HCT116 (cell line): Measurements from ENCODE around the gene WSCD2. TPM values are rescaled to one million over a fixed set of nuclear protein-coding genes. Genes with fewer than 3 reads are reported as not detected.

Experiments
- ATAC-seq: fragments of 200-7000 bp; cut with Tn5 transposase; 2 replicates; pipeline ENCODE4 v1.9.1; 2020; ENCODE audit warnings: mild to moderate bottlenecking, moderate library complexity
- BruUV-seq: library from RNA; stranded (reverse); fragments of 400-500 nt; replicated peaks from 2 replicates; lab custom pipeline; 2021; lab: Mats Ljungman, UMichigan
- CTCF ChIA-PET: fragments of 300-600 bp; sonication (Branson Sonifier 250); formaldehyde crosslinking; loops from one replicate; lab custom pipeline; 2021; ENCODE audit warnings: antibody characterized with exemption; lab: Charles Lee
- POLR2A ChIA-PET: fragments of 300-600, 350-600 bp; sonication (Branson Sonifier 250); formaldehyde crosslinking; loops from one replicate; lab custom pipeline; 2021; ENCODE audit warnings: antibody characterized with exemption; lab: Charles Lee
- RAD21 ChIA-PET, 2 experiments: fragments of 300-600 bp; sonication (Branson Sonifier 250); formaldehyde crosslinking; loops; one replicate each; lab custom pipeline; 2023; ENCODE audit warnings: low total read pairs in 2 of 2; ENCODE audit not compliant: uncharacterized antibody in 2 of 2, unreplicated experiment in 2 of 2, low non-redundant PET in 1 of 2; lab: Charles Lee
- DNase-seq: peaks from one replicate; pipeline ENCODE4 v3.0.0-alpha.2; 2010; ENCODE audit warnings: low read depth, low spot score
- H2AFZ ChIP-seq: fragments of 200-600 bp; shearing (Covaris generic), sonication (generic); 2 replicates; pipeline ENCODE4 v1.6.1; 2017; ENCODE audit warnings: low read depth, mixed run types, mixed read lengths, antibody characterized with exemption, low read length; ENCODE audit not compliant: poor library complexity, severe bottlenecking
- H3K27ac ChIP-seq: 2 replicates; pipeline ENCODE4 v1.5.1; 2012; ENCODE audit warnings: low read depth, low read length
- H3K27me3 ChIP-seq: fragments of 200-600 bp; sonication (generic); 2 replicates; pipeline ENCODE4 v1.6.1; 2016; ENCODE audit warnings: mixed run types, low read length, mixed read lengths; ENCODE audit not compliant: insufficient read depth
- H3K36me3 ChIP-seq, 2 experiments: fragments of 200-500 bp in 1 of 2; fragments of 200-600 bp in 1 of 2; sonication (Bioruptor generic) in 1 of 2; sonication (generic) in 1 of 2; 2 replicates each; pipeline versions ENCODE4 v1.5.1 to v1.6.1; 2014 to 2016; ENCODE audit warnings: low read length in 2 of 2, inconsistent platforms in 1 of 2, mixed read lengths in 1 of 2, mixed run types in 1 of 2; ENCODE audit not compliant: insufficient read depth in 2 of 2, control insufficient read depth in 1 of 2
- H3K4me1 ChIP-seq, 2 experiments: fragments of 200-600 bp in 1 of 2; sonication (generic) in 1 of 2; 2 replicates each; pipeline versions ENCODE4 v1.5.1 to v1.6.1; 2012 to 2017; ENCODE audit warnings: low read length in 2 of 2, inconsistent platforms in 1 of 2, mild to moderate bottlenecking in 1 of 2, mixed read lengths in 1 of 2, mixed run types in 1 of 2, moderate library complexity in 1 of 2; ENCODE audit not compliant: insufficient read depth in 2 of 2, control insufficient read depth in 1 of 2
- H3K4me2 ChIP-seq: fragments of 200-600 bp; sonication (generic); 2 replicates; pipeline ENCODE4 v1.6.1; 2017; ENCODE audit warnings: mixed run types, low read length, mixed read lengths
- H3K4me3 ChIP-seq, 2 experiments: fragments of 200-600 bp in 1 of 2; sonication (generic) in 1 of 2; replicated peaks in 1 of 2; 2 replicates each; pipeline ENCODE4 v1.5.1; 2011 to 2016; ENCODE audit warnings: low read length in 2 of 2, control low read depth in 1 of 2, low read depth in 1 of 2, mild to moderate bottlenecking in 1 of 2, mixed read lengths in 1 of 2, mixed run types in 1 of 2
- H3K79me2 ChIP-seq: fragments of 200-600 bp; sonication (generic); 2 replicates; pipeline ENCODE4 v1.6.1; 2017; ENCODE audit warnings: mild to moderate bottlenecking, mixed run types, low read length, moderate library complexity, mixed read lengths; ENCODE audit not compliant: insufficient read depth
- H3K9ac ChIP-seq: fragments of 200-600 bp; sonication (generic); 2 replicates; pipeline ENCODE4 v1.6.1; 2016; ENCODE audit warnings: low read length, mixed read lengths
- H3K9me2 ChIP-seq: fragments of 200-600 bp; sonication (generic), shearing (Covaris generic); 2 replicates; pipeline ENCODE4 v1.6.1; 2017; ENCODE audit warnings: mixed run types, mild to moderate bottlenecking, moderate library complexity; ENCODE audit not compliant: insufficient read depth
- H3K9me3 ChIP-seq, 2 experiments: fragments of 200-500 bp in 1 of 2; fragments of 200-600 bp in 1 of 2; sonication (Bioruptor generic) in 1 of 2; sonication (generic) in 1 of 2; 2 replicates each; pipeline ENCODE4 v1.6.1; 2014 to 2017; ENCODE audit warnings: low read length in 2 of 2, mixed read lengths in 2 of 2, inconsistent platforms in 1 of 2, low read depth in 1 of 2, mild to moderate bottlenecking in 1 of 2, mixed run types in 1 of 2, moderate library complexity in 1 of 2; ENCODE audit not compliant: control insufficient read depth in 1 of 2, insufficient read depth in 1 of 2
- H4K20me1 ChIP-seq: fragments of 200-600 bp; sonication (generic), shearing (Covaris generic); 2 replicates; pipeline ENCODE4 v1.6.1; 2017; ENCODE audit warnings: mixed run types, mild to moderate bottlenecking, moderate library complexity; ENCODE audit not compliant: insufficient read depth
- CEBPB ChIP-seq: IDR thresholded peaks from 2 replicates; pipeline ENCODE4 v1.6.1; 2012; ENCODE audit warnings: low read depth
- EGR1 ChIP-seq: IDR thresholded peaks from 2 replicates; pipeline ENCODE4 v1.6.1; 2012; ENCODE audit warnings: low read depth
- ELF1 ChIP-seq: IDR thresholded peaks from 2 replicates; pipeline ENCODE4 v1.6.1; 2012; ENCODE audit warnings: low read depth, borderline replicate concordance
- EZH2 ChIP-seq: fragments of 200-600 bp; sonication (generic); IDR thresholded peaks from 2 replicates; pipeline ENCODE4 v1.6.1; 2017; ENCODE audit warnings: antibody characterized with exemption, mixed run types
- EZH2phosphoT487 ChIP-seq: fragments of 200-600 bp; IDR thresholded peaks from 2 replicates; pipeline ENCODE4 v1.6.1; 2018; ENCODE audit warnings: antibody characterized with exemption, borderline replicate concordance
- FOSL1 ChIP-seq: IDR thresholded peaks from 2 replicates; pipeline ENCODE4 v1.6.1; 2012; ENCODE audit warnings: low read depth
- JUND ChIP-seq: IDR thresholded peaks from 2 replicates; pipeline ENCODE4 v1.6.1; 2012
- MAX ChIP-seq: IDR thresholded peaks from 2 replicates; pipeline ENCODE4 v1.6.1; 2012
- POLR2A ChIP-seq: IDR thresholded peaks from 2 replicates; pipeline ENCODE4 v1.7.0; 2011; ENCODE audit warnings: borderline replicate concordance; ENCODE audit not compliant: insufficient read depth, insufficient read length; ENCODE audit errors: extremely low read depth
- POLR2AphosphoS5 ChIP-seq: IDR thresholded peaks from 2 replicates; pipeline ENCODE4 v1.6.1; 2011; ENCODE audit warnings: mild to moderate bottlenecking, low read depth, low read length, moderate library complexity
- RAD21 ChIP-seq: IDR thresholded peaks from 2 replicates; pipeline ENCODE4 v1.6.1; 2012; ENCODE audit warnings: low read depth, mild to moderate bottlenecking
- REST ChIP-seq: IDR thresholded peaks from 2 replicates; pipeline ENCODE4 v1.6.1; 2012; ENCODE audit warnings: low read depth
- SRF ChIP-seq: IDR thresholded peaks from 2 replicates; pipeline ENCODE4 v1.6.1; 2012; ENCODE audit warnings: low read depth
- ZBTB33 ChIP-seq: IDR thresholded peaks from 2 replicates; pipeline ENCODE4 v1.6.1; 2011; ENCODE audit warnings: mild to moderate bottlenecking, low read length, moderate library complexity; ENCODE audit not compliant: insufficient replicate concordance; ENCODE audit errors: extremely low read depth
- intact Hi-C: fragments of 100-400 bp; cut with micrococcal nuclease; formaldehyde crosslinking; loops from 2 replicates; pipeline ENCODE4 v1.10.0; 2022
- total RNA-seq: library from RNA; stranded (reverse); gene quantifications from one replicate; pipeline ENCODE4 v1.2.1, GENCODE V29; 2021; ENCODE audit not compliant: unreplicated experiment

The WSCD2 gene
- total RNA-seq, 1 experiment from 2014 or later = 0.05 TPM

GRCh38 chr12:108166505-108166904 lies 37.4 kb downstream of the WSCD2 start:
- CTCF ChIA-PET = no interaction called here
- RAD21 ChIA-PET = no interaction called here
- peaks cover 64% of the 10 kb centered on the region for H3K27me3 ChIP-seq
- H3K4me3 ChIP-seq = no peak overlapping the region
- no peak overlapping the region for H3K27ac ChIP-seq
- TF ChIP-seq REST (no peak), JUND (no peak), FOSL1 (no peak), ELF1 (no peak), EZH2 (no peak), EZH2phosphoT487 (no peak), POLR2AphosphoS5 (no peak), RAD21 (no peak), CEBPB (no peak), SRF (no peak), POLR2A (no peak), MAX (no peak), ZBTB33 (no peak), EGR1 (no peak)
- H2AFZ ChIP-seq = no peak overlapping the region
- no TSS peak for BruUV-seq
- no peaks in the 10 kb centered on the region for H4K20me1 ChIP-seq
- H3K36me3 ChIP-seq = no peaks in the 10 kb centered on the region
- no peaks in the 10 kb centered on the region for H3K9me3 ChIP-seq
- no peaks in the 10 kb centered on the region for H3K9me2 ChIP-seq
- intact Hi-C loops = no loop called here
- POLR2A ChIA-PET = no interaction called here
- H3K9ac ChIP-seq = no peak overlapping the region
- DNase-seq (no peak), ATAC-seq (no peak)
- H3K4me2 ChIP-seq = no peak overlapping the region
- no peaks in the 10 kb centered on the region for H3K79me2 ChIP-seq
- no peaks in the 10 kb centered on the region for H3K4me1 ChIP-seq
